Ovary (tissue), 3 donors: ENCODE measurements around the gene SSC5D.

Source experiments
- CTCF ChIP-seq, 3 donors: fragments of 450-650 bp in 2 of 3; fragments of 200-600 bp in 1 of 3; IDR thresholded peaks; one replicate each; pipeline versions ENCODE4 v1.5.1 to v1.8.0; 2016 to 2022; ENCODE audit warnings: antibody characterized with exemption in 3 of 3, mild to moderate bottlenecking in 1 of 3
- POLR2A ChIP-seq: fragments of 450-650 bp; IDR thresholded peaks from one replicate; pipeline ENCODE4 v1.6.1; 2017; ENCODE audit warnings: antibody characterized with exemption, mild to moderate bottlenecking, moderate library complexity
- donor health status: DM: no; HTN: no; CAD: no.

GRCh38 chr19:55541091-55541490 lies 52.9 kb downstream of the SSC5D start:
- no peak for TF ChIP-seq CTCF (IDR thresholded peaks at IDR 0.05)
- no peak for TF ChIP-seq POLR2A
